Parathyroid adenoma (tissue), 2 donors: ENCODE measurements around the gene GRAMD4.
"Not testable (repeated sequence)": the region's sequence is repeated elsewhere in the genome, so short reads cannot be mapped to it uniquely, and the experiment has no call there.

Experiments used
- H2AFZ ChIP-seq: fragments of 300-600 bp; sonication (generic); one replicate; pipeline ENCODE4 v1.7.0; 2017; ENCODE audit warnings: antibody characterized with exemption, mild to moderate bottlenecking
- H3K27ac ChIP-seq: fragments of 300-600 bp; sonication (generic); one replicate; pipeline ENCODE4 v1.7.0; 2017
- H3K27me3 ChIP-seq: fragments of 300-600 bp; sonication (generic); one replicate; pipeline ENCODE4 v1.7.0; 2017; ENCODE audit warnings: low read length; ENCODE audit not compliant: control insufficient read depth, insufficient read depth
- H3K36me3 ChIP-seq: fragments of 300-600 bp; sonication (generic); one replicate; pipeline ENCODE4 v1.7.0; 2017; ENCODE audit warnings: low read length; ENCODE audit not compliant: control insufficient read depth, insufficient read depth
- H3K4me1 ChIP-seq: fragments of 300-600 bp; sonication (generic); one replicate; pipeline ENCODE4 v1.7.0; 2017; ENCODE audit warnings: control low read depth
- H3K4me2 ChIP-seq: fragments of 300-600 bp; sonication (generic); one replicate; pipeline ENCODE4 v1.7.0; 2017; ENCODE audit warnings: low read length
- H3K4me3 ChIP-seq: fragments of 300-600 bp; sonication (generic); one replicate; pipeline ENCODE4 v1.7.0; 2017; ENCODE audit warnings: low read depth, low read length
- H3K79me2 ChIP-seq: fragments of 300-600 bp; sonication (generic); one replicate; pipeline ENCODE4 v1.7.0; 2017; ENCODE audit warnings: control low read depth
- H3K9ac ChIP-seq: fragments of 300-600 bp; sonication (generic); one replicate; pipeline ENCODE4 v1.7.0; 2017; ENCODE audit warnings: mild to moderate bottlenecking
- H3K9me3 ChIP-seq: fragments of 300-600 bp; sonication (generic); one replicate; pipeline ENCODE4 v1.7.0; 2017; ENCODE audit warnings: low read length; ENCODE audit not compliant: control insufficient read depth
- TF ChIP-seq, protein P1 (sequence below): fragments of 300-600 bp; sonication (generic); IDR thresholded peaks from one replicate; pipeline ENCODE4 v1.7.0; 2017; ENCODE audit warnings: antibody characterized with exemption, mild to moderate bottlenecking
- donor health status: primary hyperparathyroidism.

Gene GRAMD4

DNA sequence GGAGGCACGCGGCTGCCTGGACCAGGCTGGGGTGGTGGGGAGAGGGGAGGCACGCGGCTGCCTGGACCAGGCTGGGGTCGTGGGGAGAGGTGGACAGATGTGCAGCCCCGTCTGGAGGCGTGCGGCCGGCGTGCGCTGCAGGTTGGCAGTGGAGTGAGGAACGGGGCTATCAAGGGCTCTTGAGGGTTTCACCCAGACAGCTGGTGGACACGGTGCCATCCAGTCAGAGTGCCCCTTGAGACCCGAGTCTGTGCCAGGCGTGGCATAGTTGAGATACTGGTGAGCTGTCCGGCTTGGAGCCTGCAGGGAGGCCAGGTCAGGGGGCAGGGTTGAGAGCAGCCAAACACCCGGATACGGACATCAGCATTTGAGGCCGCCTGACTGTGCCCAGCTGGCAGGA, 1.5 kb upstream of the GRAMD4 start:
- Histone ChIP-seq H3K9me3 (no peaks in the 10 kb centered on the region), H2AFZ (no peak overlapping the region), H3K4me1 (no peaks in the 10 kb centered on the region), H3K79me2 (peaks cover 2% of the 10 kb centered on the region), H3K27me3 (no peaks in the 10 kb centered on the region), H3K4me2 (no peak overlapping the region), H3K27ac (no peak overlapping the region), H3K4me3 (no peak overlapping the region), H3K9ac (no peak overlapping the region), H3K36me3 (no peaks in the 10 kb centered on the region)
- TF ChIP-seq, protein P1, sequence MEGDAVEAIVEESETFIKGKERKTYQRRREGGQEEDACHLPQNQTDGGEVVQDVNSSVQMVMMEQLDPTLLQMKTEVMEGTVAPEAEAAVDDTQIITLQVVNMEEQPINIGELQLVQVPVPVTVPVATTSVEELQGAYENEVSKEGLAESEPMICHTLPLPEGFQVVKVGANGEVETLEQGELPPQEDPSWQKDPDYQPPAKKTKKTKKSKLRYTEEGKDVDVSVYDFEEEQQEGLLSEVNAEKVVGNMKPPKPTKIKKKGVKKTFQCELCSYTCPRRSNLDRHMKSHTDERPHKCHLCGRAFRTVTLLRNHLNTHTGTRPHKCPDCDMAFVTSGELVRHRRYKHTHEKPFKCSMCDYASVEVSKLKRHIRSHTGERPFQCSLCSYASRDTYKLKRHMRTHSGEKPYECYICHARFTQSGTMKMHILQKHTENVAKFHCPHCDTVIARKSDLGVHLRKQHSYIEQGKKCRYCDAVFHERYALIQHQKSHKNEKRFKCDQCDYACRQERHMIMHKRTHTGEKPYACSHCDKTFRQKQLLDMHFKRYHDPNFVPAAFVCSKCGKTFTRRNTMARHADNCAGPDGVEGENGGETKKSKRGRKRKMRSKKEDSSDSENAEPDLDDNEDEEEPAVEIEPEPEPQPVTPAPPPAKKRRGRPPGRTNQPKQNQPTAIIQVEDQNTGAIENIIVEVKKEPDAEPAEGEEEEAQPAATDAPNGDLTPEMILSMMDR, result no peak

DNA sequence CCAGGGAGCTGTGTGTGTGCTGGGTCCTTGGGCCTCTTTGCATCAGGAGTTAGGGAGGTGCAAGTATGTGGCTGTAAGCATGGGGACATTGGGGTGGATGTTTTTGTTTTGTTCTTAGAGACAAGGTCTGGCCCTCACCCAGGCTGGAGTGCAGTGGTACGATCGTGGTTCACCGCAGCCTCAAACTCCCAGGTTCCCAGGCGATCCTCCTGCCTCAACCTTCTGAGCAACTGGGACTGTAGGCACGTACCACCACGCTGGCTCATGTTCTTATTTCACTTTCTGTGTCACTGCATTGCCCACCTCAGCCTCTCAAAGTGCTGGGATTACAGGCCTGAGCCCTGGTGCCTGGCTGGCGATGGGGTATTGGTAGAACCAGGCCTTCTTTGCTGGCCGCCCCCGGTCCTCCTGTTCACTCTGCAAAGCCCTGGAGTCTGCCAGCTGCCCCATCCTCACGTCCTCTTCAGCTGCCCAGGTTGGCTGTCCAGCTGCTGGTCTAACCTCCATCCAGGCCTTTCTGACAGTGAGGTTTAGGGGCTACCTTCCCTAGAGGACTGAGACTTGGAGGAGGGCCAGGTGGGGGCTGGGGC, 851 bp upstream of the GRAMD4 start:
- TF ChIP-seq, protein P1, result no peak
- Histone ChIP-seq H3K4me3 (no peak overlapping the region), H3K4me2 (no peak overlapping the region), H3K27ac (no peak overlapping the region), H3K9me3 (no peaks in the 10 kb centered on the region), H3K36me3 (no peaks in the 10 kb centered on the region), H3K27me3 (no peaks in the 10 kb centered on the region), H3K79me2 (no peaks in the 10 kb centered on the region), H2AFZ (no peak overlapping the region), H3K9ac (no peak overlapping the region), H3K4me1 (no peaks in the 10 kb centered on the region)

DNA sequence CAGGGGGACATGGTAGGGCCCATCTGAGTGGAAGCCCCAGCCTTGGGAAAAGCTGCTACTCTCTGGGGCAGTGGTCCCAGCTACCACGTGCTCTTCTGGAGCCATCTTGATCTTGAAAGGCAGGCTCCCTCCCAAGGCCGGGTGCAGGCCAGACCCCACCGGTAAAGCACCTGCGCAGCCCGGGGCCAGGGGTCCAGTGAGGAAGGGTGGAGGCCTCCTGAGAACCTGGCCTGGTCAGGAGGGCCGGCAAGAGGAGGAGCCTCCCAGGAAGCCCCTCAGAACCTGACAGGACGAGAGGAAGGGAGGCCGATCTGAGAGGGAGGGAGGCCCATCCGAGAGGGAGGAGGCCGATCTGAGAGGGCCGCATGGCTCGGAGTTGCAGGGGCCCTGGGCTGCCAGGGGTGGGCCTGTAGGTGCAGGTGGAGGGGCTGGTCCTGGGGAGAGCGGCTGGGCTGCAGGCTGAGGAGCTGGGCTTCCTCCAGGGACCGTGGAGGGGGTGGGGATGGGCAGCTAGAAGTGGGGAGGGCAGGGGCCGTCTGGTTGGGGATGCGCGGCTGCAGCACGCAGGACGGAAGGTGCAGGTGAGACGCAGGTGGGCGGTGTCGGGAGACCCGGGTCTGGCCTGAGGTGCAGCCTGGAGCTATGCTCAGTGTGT, 529 bp downstream of the GRAMD4 start:
- Histone ChIP-seq H3K9me3 (no peaks in the 10 kb centered on the region), H3K36me3 (no peaks in the 10 kb centered on the region), H3K9ac (no peak overlapping the region), H3K4me1 (no peaks in the 10 kb centered on the region), H3K4me2 (no peak overlapping the region), H3K27ac (no peak overlapping the region), H2AFZ (no peak overlapping the region), H3K4me3 (no peak overlapping the region), H3K27me3 (no peaks in the 10 kb centered on the region), H3K79me2 (no peaks in the 10 kb centered on the region)
- TF ChIP-seq, protein P1, result no peak

DNA sequence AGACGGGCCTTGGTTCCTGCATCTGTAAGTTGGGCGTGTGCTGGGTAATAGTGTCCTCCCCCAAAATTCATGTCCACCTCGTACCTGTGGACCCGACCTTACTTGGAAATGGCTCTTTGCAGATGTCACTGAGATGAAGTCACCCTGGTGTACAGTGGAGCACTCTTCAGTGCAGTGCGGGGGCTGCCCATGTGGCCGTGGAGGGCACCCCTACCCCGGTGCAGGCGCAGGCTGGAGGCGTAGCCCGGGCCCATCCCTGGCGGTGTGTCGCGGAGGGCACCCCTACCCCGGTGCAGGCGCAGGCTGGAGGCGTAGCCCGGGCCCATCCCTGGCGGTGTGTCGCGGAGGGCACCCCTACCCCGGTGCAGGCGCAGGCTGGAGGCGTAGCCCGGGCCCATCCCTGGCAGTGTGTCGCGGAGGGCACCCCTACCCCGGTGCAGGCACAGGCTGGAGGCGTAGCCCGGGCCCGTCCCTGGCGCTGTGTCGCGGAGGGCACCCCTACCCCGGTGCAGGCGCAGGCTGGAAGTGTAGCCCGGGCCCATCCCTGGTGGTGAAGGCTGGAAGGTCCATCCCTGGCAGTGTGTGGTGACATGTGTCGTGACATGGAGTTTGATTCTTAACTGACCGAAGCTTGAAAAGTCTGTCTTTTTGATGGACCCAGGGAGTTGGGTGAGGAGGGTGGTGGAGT, 1.2 kb downstream of the GRAMD4 start:
- not testable (repeated sequence) for H3K4me1 ChIP-seq, H2AFZ ChIP-seq, H3K9ac ChIP-seq, H3K79me2 ChIP-seq, H3K4me3 ChIP-seq, H3K9me3 ChIP-seq, H3K4me2 ChIP-seq, H3K27me3 ChIP-seq, H3K27ac ChIP-seq, H3K36me3 ChIP-seq

DNA sequence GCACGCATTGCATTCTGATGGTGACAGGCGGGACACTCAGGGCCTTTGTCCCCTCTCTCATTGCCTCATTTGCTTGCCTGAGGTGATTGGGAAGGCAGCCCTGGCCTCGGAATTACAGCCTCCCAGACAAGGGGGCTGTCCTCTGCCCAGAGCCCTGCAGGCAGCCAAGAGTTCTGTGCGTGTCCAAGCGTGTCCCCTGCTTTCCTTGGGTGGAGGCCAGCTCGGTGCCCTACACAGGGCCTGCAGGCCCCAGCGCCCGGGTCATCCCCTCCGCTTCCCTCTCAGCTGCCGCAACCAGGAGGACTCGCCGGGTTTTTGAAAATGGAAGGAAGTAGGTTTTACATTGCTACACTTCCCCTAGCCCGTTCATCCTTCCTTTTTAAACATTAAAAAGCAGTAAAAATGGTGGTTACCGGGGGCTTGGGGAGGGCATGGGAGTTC, 1.9 kb downstream of the GRAMD4 start:
- no peak overlapping the region for H3K9ac ChIP-seq
- H3K27me3 ChIP-seq, result no peaks in the 10 kb centered on the region
- no peaks in the 10 kb centered on the region for H3K36me3 ChIP-seq
- no peak overlapping the region for H3K4me2 ChIP-seq
- H2AFZ ChIP-seq, result no peak overlapping the region
- H3K79me2 ChIP-seq, result peaks cover 2% of the 10 kb centered on the region
- H3K27ac ChIP-seq, result no peak overlapping the region
- TF ChIP-seq, protein P1, result no peak
- H3K4me1 ChIP-seq, result no peaks in the 10 kb centered on the region
- no peak overlapping the region for H3K4me3 ChIP-seq
- no peaks in the 10 kb centered on the region for H3K9me3 ChIP-seq
